ENCODE results near the gene ARSK.
A peak's percentile ranks its signal among the peaks of the same experiment; 100 is the strongest.

The ARSK gene

DNA sequence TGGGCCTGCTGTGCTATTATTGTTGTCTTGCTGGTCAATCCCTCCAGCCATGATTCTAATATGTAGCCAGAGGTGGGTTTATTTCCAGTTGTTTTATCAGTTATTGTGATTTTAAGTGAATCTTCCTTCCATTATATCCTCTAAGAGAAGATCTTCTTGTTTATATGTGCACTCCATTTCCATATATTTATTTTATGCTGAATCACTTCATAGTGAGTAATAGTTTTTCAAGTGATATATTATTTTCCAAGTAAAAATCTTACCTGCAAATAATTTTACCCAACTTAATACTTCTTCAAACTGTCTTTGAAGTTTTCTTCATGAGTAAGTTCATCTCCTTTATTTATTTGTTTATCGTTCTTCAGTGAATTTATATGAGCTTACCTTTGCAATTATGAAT, 51.5 kb downstream of the ARSK start:
- H3K4me3 ChIP-seq (ENCODE audit: low read length): no peak overlapping the region
- no peaks in the 10 kb centered on the region for H3K4me1 ChIP-seq (ENCODE audit: insufficient read depth, low read length)
- H3K36me3 ChIP-seq (ENCODE audit: insufficient read depth, low read length): peaks cover 6% of the 10 kb centered on the region; the same call in 1 of the 2 replicates
- no CpG with 5 or more reads among the region's 1 CpG for WGBS
- H3K27ac ChIP-seq (ENCODE audit: low read depth, low read length): no peak overlapping the region
- H3K27me3 ChIP-seq (ENCODE audit: insufficient read depth, low read length): no peaks in the 10 kb centered on the region
- H3K9ac ChIP-seq (ENCODE audit: low read depth, low read length): no peak overlapping the region
- H3K9me3 ChIP-seq (ENCODE audit: insufficient read depth, low read depth, low read length): no peaks in the 10 kb centered on the region

- Histone ChIP-seq H3K4me1 (ENCODE audit: insufficient read depth, low read length) (no peaks in the 10 kb centered on the region), H3K27me3 (ENCODE audit: insufficient read depth, low read length) (no peaks in the 10 kb centered on the region), H3K9me3 (ENCODE audit: insufficient read depth, low read depth, low read length) (peaks cover 4% of the 10 kb centered on the region; the same call in 1 of the 2 replicates), H3K36me3 (ENCODE audit: insufficient read depth, low read length) (no peaks in the 10 kb centered on the region), H3K27ac (ENCODE audit: low read depth, low read length) (no peak overlapping the region), H3K4me3 (ENCODE audit: low read length) (no peak overlapping the region), H3K9ac (ENCODE audit: low read depth, low read length) (no peak overlapping the region)
- WGBS: 92% methylated on average over 3 of the region's 3 CpGs
Measured at GRCh38 chr5:95609711-95610110, 54.8 kb downstream of the ARSK start.

DNA sequence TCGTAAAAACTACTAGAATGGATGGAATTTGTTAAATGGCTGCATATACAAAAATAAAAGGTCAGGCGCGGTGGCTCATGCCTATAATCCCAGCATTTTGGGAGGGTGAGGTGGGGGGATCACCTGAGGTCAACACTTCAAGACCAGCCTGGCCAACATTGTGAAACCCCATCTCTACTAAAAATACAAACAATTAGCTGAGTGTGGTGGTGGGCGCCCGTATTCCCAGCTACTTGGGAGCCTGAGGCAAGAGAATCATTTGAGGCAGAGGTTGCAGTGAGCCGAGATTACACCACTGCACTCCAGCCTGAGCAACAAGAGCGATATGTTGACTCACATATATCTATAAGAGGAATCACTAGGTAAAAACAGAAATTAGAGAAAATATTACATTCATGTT, 55.6 kb downstream of the ARSK start:
- Histone ChIP-seq H3K9me3 (ENCODE audit: insufficient read depth, low read depth, low read length) (peaks cover 4% of the 10 kb centered on the region; the same call in 1 of the 2 replicates), H3K36me3 (ENCODE audit: insufficient read depth, low read length) (no peaks in the 10 kb centered on the region), H3K27me3 (ENCODE audit: insufficient read depth, low read length) (no peaks in the 10 kb centered on the region), H3K27ac (ENCODE audit: low read depth, low read length) (no peak overlapping the region), H3K4me3 (ENCODE audit: low read length) (no peak overlapping the region), H3K4me1 (ENCODE audit: insufficient read depth, low read length) (no peaks in the 10 kb centered on the region), H3K9ac (ENCODE audit: low read depth, low read length) (no peak overlapping the region)
- 96% methylated on average over 6 of the region's 7 CpGs for WGBS

- H3K9me3 ChIP-seq (ENCODE audit: insufficient read depth, low read depth, low read length): peaks cover 4% of the 10 kb centered on the region; the same call in 1 of the 2 replicates
- H3K4me3 ChIP-seq (ENCODE audit: low read length): no peak overlapping the region
- H3K4me1 ChIP-seq (ENCODE audit: insufficient read depth, low read length): no peaks in the 10 kb centered on the region
- no peak overlapping the region for H3K27ac ChIP-seq (ENCODE audit: low read depth, low read length)
- H3K9ac ChIP-seq (ENCODE audit: low read depth, low read length): no peak overlapping the region
- 85% methylated on average over 1 of the region's 3 CpGs for WGBS
- no peaks in the 10 kb centered on the region for H3K36me3 ChIP-seq (ENCODE audit: insufficient read depth, low read length)
- H3K27me3 ChIP-seq (ENCODE audit: insufficient read depth, low read length): no peaks in the 10 kb centered on the region
Measured at GRCh38 chr5:95611396-95611795, 56.5 kb downstream of the ARSK start.

DNA sequence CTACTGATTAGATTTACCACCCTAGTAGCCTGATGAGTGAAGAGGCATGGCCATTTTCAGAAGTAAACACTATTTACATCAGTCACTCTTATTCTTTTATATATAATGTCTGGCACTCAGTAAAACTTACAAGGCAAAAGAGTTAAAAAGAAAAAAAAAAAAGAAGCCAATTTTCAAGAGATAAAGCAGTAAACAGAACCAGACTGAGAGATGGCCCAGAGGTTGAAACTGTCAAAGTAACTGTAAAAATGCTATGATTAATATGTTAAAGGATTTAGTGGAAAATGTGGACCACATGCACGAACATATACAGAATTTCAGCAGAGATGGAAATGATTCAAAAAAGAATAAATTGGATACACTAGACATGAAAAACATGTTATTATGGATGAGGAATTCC, 58.6 kb downstream of the ARSK start:
- 80% methylated on average over 1 of the region's 1 CpG for WGBS
- H3K27me3 ChIP-seq (ENCODE audit: insufficient read depth, low read length): peaks cover 15% of the 10 kb centered on the region
- no peaks in the 10 kb centered on the region for H3K36me3 ChIP-seq (ENCODE audit: insufficient read depth, low read length)

DNA sequence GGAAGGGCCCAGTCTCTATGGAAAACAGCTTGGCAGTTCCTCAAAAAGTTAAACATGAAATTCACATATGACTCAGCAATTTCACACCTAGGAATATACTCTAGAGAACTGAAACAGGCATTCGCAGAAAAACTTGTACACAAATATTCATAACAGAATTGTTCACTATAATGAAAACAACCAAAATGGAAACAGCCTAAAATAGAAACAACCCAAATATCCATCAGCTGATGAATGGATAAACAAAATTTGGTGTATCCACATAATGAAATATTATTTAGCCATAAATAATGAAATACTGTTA, 60.2 kb downstream of the ARSK start:
- Histone ChIP-seq H3K27ac (ENCODE audit: low read depth, low read length) (no peak overlapping the region), H3K4me1 (ENCODE audit: insufficient read depth, low read length) (no peaks in the 10 kb centered on the region), H3K9me3 (ENCODE audit: insufficient read depth, low read depth, low read length) (peaks cover 4% of the 10 kb centered on the region; the same call in 1 of the 2 replicates), H3K27me3 (ENCODE audit: insufficient read depth, low read length) (peaks cover 31% of the 10 kb centered on the region), H3K4me3 (ENCODE audit: low read length) (no peak overlapping the region), H3K36me3 (ENCODE audit: insufficient read depth, low read length) (no peaks in the 10 kb centered on the region), H3K9ac (ENCODE audit: low read depth, low read length) (no peak overlapping the region)
- WGBS: 100% methylated on average over 1 of the region's 1 CpG

More for the DNA sequence above, 58.6 kb downstream of the ARSK start:
- Histone ChIP-seq H3K9me3 (ENCODE audit: insufficient read depth, low read depth, low read length) (peaks cover 4% of the 10 kb centered on the region; the same call in 1 of the 2 replicates), H3K4me1 (ENCODE audit: insufficient read depth, low read length) (no peaks in the 10 kb centered on the region), H3K4me3 (ENCODE audit: low read length) (no peak overlapping the region), H3K27ac (ENCODE audit: low read depth, low read length) (no peak overlapping the region), H3K9ac (ENCODE audit: low read depth, low read length) (no peak overlapping the region)

DNA sequence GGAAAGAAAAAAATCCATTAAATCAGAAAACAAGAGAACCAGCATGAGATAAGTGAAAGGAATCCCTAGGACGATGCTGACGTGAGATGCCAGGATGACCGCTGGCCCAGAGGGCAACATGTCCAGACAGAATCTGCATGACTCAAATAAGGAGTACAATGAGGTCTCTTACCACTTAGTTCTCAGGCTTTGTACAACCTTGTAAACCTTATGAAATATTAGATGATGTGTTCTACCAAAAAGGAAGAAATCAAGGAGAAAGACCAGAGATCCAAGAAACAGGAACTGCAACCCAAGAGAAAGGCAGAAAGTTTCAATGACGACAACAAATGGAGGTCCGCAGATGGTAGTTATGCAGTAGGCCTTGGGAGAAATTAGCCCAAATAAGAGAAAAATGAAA, 62.2 kb downstream of the ARSK start:
- Histone ChIP-seq H3K36me3 (ENCODE audit: insufficient read depth, low read length) (no peaks in the 10 kb centered on the region), H3K27ac (ENCODE audit: low read depth, low read length) (no peak overlapping the region), H3K4me1 (ENCODE audit: insufficient read depth, low read length) (no peaks in the 10 kb centered on the region), H3K9ac (ENCODE audit: low read depth, low read length) (no peak overlapping the region), H3K9me3 (ENCODE audit: insufficient read depth, low read depth, low read length) (peaks cover 4% of the 10 kb centered on the region; the same call in 1 of the 2 replicates), H3K27me3 (ENCODE audit: insufficient read depth, low read length) (peaks cover 51% of the 10 kb centered on the region), H3K4me3 (ENCODE audit: low read length) (no peak overlapping the region)
- 87% methylated on average over 5 of the region's 5 CpGs for WGBS

GRCh38 chr5:95619096-95619495, 64.2 kb downstream of the ARSK start:
- H3K9me3 ChIP-seq (ENCODE audit: insufficient read depth, low read depth, low read length): no peaks in the 10 kb centered on the region
- peaks cover 69% of the 10 kb centered on the region for H3K27me3 ChIP-seq (ENCODE audit: insufficient read depth, low read length)
- H3K9ac ChIP-seq (ENCODE audit: low read depth, low read length): no peak overlapping the region
- no peak overlapping the region for H3K27ac ChIP-seq (ENCODE audit: low read depth, low read length)
- no peaks in the 10 kb centered on the region for H3K36me3 ChIP-seq (ENCODE audit: insufficient read depth, low read length)
- no peak overlapping the region for H3K4me3 ChIP-seq (ENCODE audit: low read length)
- 96% methylated on average over 2 of the region's 4 CpGs for WGBS
- H3K4me1 ChIP-seq (ENCODE audit: insufficient read depth, low read length): no peaks in the 10 kb centered on the region

GRCh38 chr5:95619514-95620029, 64.7 kb downstream of the ARSK start:
- H3K36me3 ChIP-seq (ENCODE audit: insufficient read depth, low read length): no peaks in the 10 kb centered on the region
- H3K27me3 ChIP-seq (ENCODE audit: insufficient read depth, low read length): peaks cover 69% of the 10 kb centered on the region
- H3K9ac ChIP-seq (ENCODE audit: low read depth, low read length): no peak overlapping the region
- peak overlapping the region; percentile 52 for H3K4me3 ChIP-seq (ENCODE audit: low read length)
- no peaks in the 10 kb centered on the region for H3K9me3 ChIP-seq (ENCODE audit: insufficient read depth, low read depth, low read length)
- H3K4me1 ChIP-seq (ENCODE audit: insufficient read depth, low read length): no peaks in the 10 kb centered on the region
- H3K27ac ChIP-seq (ENCODE audit: low read depth, low read length): no peak overlapping the region
- WGBS: 15% methylated on average over 19 of the region's 19 CpGs

GRCh38 chr5:95620030-95620869, 65.3 kb downstream of the ARSK start, which contains the start of gene GPR150:
Gene GPR150, plus strand, starts transcription at chr5:95620087. Its CDS starts 189 bp downstream, at chr5:95620276.
- under 1% methylated on average over 85 of the region's 85 CpGs for WGBS
- no peaks in the 10 kb centered on the region for H3K4me1 ChIP-seq (ENCODE audit: insufficient read depth, low read length)
- H3K36me3 ChIP-seq (ENCODE audit: insufficient read depth, low read length): no peaks in the 10 kb centered on the region
- peak within 1 kb of the TSS; percentile 52 for H3K4me3 ChIP-seq (ENCODE audit: low read length)
- H3K27me3 ChIP-seq (ENCODE audit: insufficient read depth, low read length): peaks cover 69% of the 10 kb centered on the region
- H3K27ac ChIP-seq (ENCODE audit: low read depth, low read length): no peak within 1 kb of the TSS
- H3K9ac ChIP-seq (ENCODE audit: low read depth, low read length): peak within 1 kb of the TSS; percentile 57
- H3K9me3 ChIP-seq (ENCODE audit: insufficient read depth, low read depth, low read length): no peaks in the 10 kb centered on the region

DNA sequence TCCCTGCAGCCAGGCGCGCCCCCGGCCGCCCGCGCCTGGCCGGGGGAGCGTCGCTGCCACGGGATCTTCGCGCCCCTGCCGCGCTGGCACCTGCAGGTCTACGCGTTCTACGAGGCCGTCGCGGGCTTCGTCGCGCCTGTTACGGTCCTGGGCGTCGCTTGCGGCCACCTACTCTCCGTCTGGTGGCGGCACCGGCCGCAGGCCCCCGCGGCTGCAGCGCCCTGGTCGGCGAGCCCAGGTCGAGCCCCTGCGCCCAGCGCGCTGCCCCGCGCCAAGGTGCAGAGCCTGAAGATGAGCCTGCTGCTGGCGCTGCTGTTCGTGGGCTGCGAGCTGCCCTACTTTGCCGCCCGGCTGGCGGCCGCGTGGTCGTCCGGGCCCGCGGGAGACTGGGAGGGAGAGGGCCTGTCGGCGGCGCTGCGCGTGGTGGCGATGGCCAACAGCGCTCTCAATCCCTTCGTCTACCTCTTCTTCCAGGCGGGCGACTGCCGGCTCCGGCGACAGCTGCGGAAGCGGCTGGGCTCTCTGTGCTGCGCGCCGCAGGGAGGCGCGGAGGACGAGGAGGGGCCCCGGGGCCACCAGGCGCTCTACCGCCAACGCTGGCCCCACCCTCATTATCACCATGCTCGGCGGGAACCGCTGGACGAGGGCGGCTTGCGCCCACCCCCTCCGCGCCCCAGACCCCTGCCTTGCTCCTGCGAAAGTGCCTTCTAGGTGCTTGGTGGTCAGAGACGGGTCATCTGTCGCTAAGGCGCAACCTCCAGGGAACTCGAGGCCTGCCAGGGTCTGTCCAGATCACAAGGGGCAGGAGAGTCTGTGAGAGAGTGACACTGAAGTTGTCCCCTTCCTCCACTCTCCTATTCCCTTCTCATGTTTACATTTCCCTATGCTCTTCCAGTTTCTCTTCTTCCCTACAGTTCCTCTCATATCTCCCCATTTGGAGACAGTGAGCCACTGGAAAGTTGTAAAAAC, 66.3 kb downstream of the ARSK start:
- WGBS: 2% methylated on average over 92 of the region's 92 CpGs
- Histone ChIP-seq H3K27me3 (ENCODE audit: insufficient read depth, low read length) (peaks cover 69% of the 10 kb centered on the region), H3K9me3 (ENCODE audit: insufficient read depth, low read depth, low read length) (no peaks in the 10 kb centered on the region), H3K4me1 (ENCODE audit: insufficient read depth, low read length) (no peaks in the 10 kb centered on the region), H3K9ac (ENCODE audit: low read depth, low read length) (peak overlapping the region; percentile 57), H3K27ac (ENCODE audit: low read depth, low read length) (no peak overlapping the region), H3K36me3 (ENCODE audit: insufficient read depth, low read length) (no peaks in the 10 kb centered on the region), H3K4me3 (ENCODE audit: low read length) (peak overlapping the region; percentile 52)

All from HUES64 (cell line).